Measurements from ENCODE around the gene GLI3.

The GLI3 gene

DNA sequence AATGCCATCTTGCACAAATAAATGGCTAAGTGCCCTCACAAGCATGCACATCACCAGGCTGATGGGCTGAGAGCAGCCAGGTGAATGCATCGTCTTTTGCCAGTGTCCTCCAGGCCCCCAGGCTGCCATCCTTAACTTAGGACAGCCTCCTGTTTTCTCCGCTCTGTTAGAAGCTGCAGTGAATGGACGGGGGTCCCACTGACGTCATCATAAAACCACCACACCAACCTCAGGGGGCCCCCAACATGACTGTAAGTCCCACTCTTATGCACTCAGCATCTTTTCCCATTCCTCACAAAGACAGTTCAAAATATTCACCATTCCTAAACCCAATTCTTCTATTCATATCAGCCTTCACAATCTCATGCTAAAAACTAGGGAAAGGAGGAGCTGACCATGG is 34.4 kb downstream of the GLI3 start:
- no peaks in the 10 kb centered on the region for H3K27me3 ChIP-seq (ENCODE audit: insufficient read depth, insufficient read length)
- TF ChIP-seq ZNF274 (IDR thresholded peaks at IDR 0.05; ENCODE audit: low read depth, low read length) (no peak), YY1 (IDR thresholded peaks at IDR 0.05; ENCODE audit: insufficient read depth, insufficient read length) (no peak), SUZ12 (IDR thresholded peaks at IDR 0.05; ENCODE audit: extremely low read depth, insufficient read depth, insufficient read length) (no peak)
- H3K9me3 ChIP-seq (ENCODE audit: insufficient read depth, low read length) = no peaks in the 10 kb centered on the region
- peaks cover 3% of the 10 kb centered on the region for H3K4me1 ChIP-seq (ENCODE audit: insufficient read depth, insufficient read length)
- H3K9ac ChIP-seq (ENCODE audit: insufficient read length, low read depth) = no peak overlapping the region
- H3K36me3 ChIP-seq (ENCODE audit: insufficient read depth, insufficient read length, low read length) = peaks cover 18% of the 10 kb centered on the region
- H3K4me3 ChIP-seq (ENCODE audit: insufficient read length, low read depth) = no peak overlapping the region
- no peak for DNase-seq (ENCODE audit: low read depth, low spot score)

- no peak for TF ChIP-seq YY1 (IDR thresholded peaks at IDR 0.05; ENCODE audit: insufficient read depth, insufficient read length)
- TF ChIP-seq SUZ12 (IDR thresholded peaks at IDR 0.05; ENCODE audit: extremely low read depth, insufficient read depth, insufficient read length) = no peak
- Histone ChIP-seq H3K36me3 (ENCODE audit: insufficient read depth, insufficient read length, low read length) (peaks cover 18% of the 10 kb centered on the region), H3K4me1 (ENCODE audit: insufficient read depth, insufficient read length) (peaks cover 6% of the 10 kb centered on the region), H3K9me3 (ENCODE audit: insufficient read depth, low read length) (no peaks in the 10 kb centered on the region), H3K9ac (ENCODE audit: insufficient read length, low read depth) (peak overlapping the region; percentile 8), H3K4me3 (ENCODE audit: insufficient read length, low read depth) (no peak overlapping the region), H3K27me3 (ENCODE audit: insufficient read depth, insufficient read length) (no peaks in the 10 kb centered on the region)
- DNase-seq (ENCODE audit: low read depth, low spot score) = no peak
These were observed 37.9 kb downstream of the GLI3 start for GRCh38 chr7:42198974-42199668.

DNA sequence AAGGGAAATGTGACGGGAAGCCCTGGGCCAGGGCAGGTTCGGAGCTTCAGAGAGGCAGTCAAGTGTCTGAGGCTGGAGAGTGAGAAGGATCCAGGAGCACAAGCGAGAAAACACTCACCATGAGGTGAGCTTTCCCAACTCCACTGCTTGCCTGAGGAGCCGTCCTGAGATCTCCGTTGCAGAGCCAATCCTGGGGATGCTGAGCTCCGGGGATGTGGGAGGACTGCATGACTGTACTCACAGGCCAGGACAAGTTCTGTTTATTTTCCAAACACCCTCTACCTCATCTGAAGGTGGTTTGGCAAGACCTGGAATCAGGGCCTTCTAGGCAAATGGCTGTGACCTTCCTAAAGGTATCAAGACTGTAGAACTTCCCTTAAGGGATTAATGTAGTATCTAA is 38.7 kb downstream of the GLI3 start:
- Histone ChIP-seq H3K9me3 (ENCODE audit: insufficient read depth, low read length) (no peaks in the 10 kb centered on the region), H3K4me1 (ENCODE audit: insufficient read depth, insufficient read length) (peaks cover 6% of the 10 kb centered on the region), H3K27me3 (ENCODE audit: insufficient read depth, insufficient read length) (no peaks in the 10 kb centered on the region), H3K4me3 (ENCODE audit: insufficient read length, low read depth) (no peak overlapping the region), H3K36me3 (ENCODE audit: insufficient read depth, insufficient read length, low read length) (peaks cover 15% of the 10 kb centered on the region), H3K9ac (ENCODE audit: insufficient read length, low read depth) (no peak overlapping the region)
- no peak for DNase-seq (ENCODE audit: low read depth, low spot score)
- TF ChIP-seq ZNF274 (IDR thresholded peaks at IDR 0.05; ENCODE audit: low read depth, low read length) (no peak), SUZ12 (IDR thresholded peaks at IDR 0.05; ENCODE audit: extremely low read depth, insufficient read depth, insufficient read length) (no peak), YY1 (IDR thresholded peaks at IDR 0.05; ENCODE audit: insufficient read depth, insufficient read length) (no peak)

GRCh38 chr7:42197451-42197850 is 39.6 kb downstream of the GLI3 start:
- no peak for DNase-seq (ENCODE audit: low read depth, low spot score)
- H3K4me1 ChIP-seq (ENCODE audit: insufficient read depth, insufficient read length) = peaks cover 6% of the 10 kb centered on the region
- no peak overlapping the region for H3K4me3 ChIP-seq (ENCODE audit: insufficient read length, low read depth)
- peaks cover 15% of the 10 kb centered on the region for H3K36me3 ChIP-seq (ENCODE audit: insufficient read depth, insufficient read length, low read length)
- no peak overlapping the region for H3K9ac ChIP-seq (ENCODE audit: insufficient read length, low read depth)
- no peaks in the 10 kb centered on the region for H3K9me3 ChIP-seq (ENCODE audit: insufficient read depth, low read length)
- no peak for TF ChIP-seq ZNF274 (IDR thresholded peaks at IDR 0.05; ENCODE audit: low read depth, low read length)
- no peak for TF ChIP-seq YY1 (IDR thresholded peaks at IDR 0.05; ENCODE audit: insufficient read depth, insufficient read length)
- TF ChIP-seq SUZ12 (IDR thresholded peaks at IDR 0.05; ENCODE audit: extremely low read depth, insufficient read depth, insufficient read length) = no peak
- no peaks in the 10 kb centered on the region for H3K27me3 ChIP-seq (ENCODE audit: insufficient read depth, insufficient read length)

DNA sequence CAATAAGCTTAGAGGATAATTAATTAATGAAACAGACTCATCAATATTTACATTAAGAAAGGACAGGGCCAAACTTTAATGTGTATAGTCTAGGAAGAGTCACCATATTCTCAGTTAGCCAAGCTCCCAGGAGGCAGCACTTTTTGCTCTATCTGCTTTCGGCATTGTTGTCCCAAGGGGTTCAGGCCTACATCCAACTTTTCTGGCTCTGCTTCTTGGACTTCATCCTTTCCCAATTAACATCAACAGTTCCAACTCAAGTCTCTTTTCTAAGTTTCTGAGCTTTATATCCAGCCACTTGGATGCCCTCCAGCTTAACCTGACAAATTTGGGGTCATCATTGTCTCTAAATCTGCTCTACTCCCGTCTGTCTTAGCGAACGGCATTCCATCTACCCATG is 42.8 kb downstream of the GLI3 start:
- Histone ChIP-seq H3K9ac (ENCODE audit: insufficient read length, low read depth) (no peak overlapping the region), H3K9me3 (ENCODE audit: insufficient read depth, low read length) (no peaks in the 10 kb centered on the region), H3K4me1 (ENCODE audit: insufficient read depth, insufficient read length) (peaks cover 9% of the 10 kb centered on the region), H3K4me3 (ENCODE audit: insufficient read length, low read depth) (no peak overlapping the region), H3K27me3 (ENCODE audit: insufficient read depth, insufficient read length) (no peaks in the 10 kb centered on the region), H3K36me3 (ENCODE audit: insufficient read depth, insufficient read length, low read length) (peaks cover 9% of the 10 kb centered on the region)
- no peak for DNase-seq (ENCODE audit: low read depth, low spot score)
- TF ChIP-seq SUZ12 (IDR thresholded peaks at IDR 0.05; ENCODE audit: extremely low read depth, insufficient read depth, insufficient read length) (no peak), YY1 (IDR thresholded peaks at IDR 0.05; ENCODE audit: insufficient read depth, insufficient read length) (no peak), ZNF274 (IDR thresholded peaks at IDR 0.05; ENCODE audit: low read depth, low read length) (no peak)

- no peak for TF ChIP-seq SUZ12 (IDR thresholded peaks at IDR 0.05; ENCODE audit: extremely low read depth, insufficient read depth, insufficient read length)
- no peak for TF ChIP-seq ZNF274 (IDR thresholded peaks at IDR 0.05; ENCODE audit: low read depth, low read length)
- no peak for TF ChIP-seq YY1 (IDR thresholded peaks at IDR 0.05; ENCODE audit: insufficient read depth, insufficient read length)
These were observed 43.4 kb downstream of the GLI3 start for GRCh38 chr7:42193471-42194129.

GRCh38 chr7:42192851-42193461 is 44.1 kb downstream of the GLI3 start:
- no peaks in the 10 kb centered on the region for H3K27me3 ChIP-seq (ENCODE audit: insufficient read depth, insufficient read length)
- peak; percentile 74 for DNase-seq (ENCODE audit: low read depth, low spot score)
- peaks cover 9% of the 10 kb centered on the region for H3K4me1 ChIP-seq (ENCODE audit: insufficient read depth, insufficient read length)

More at GRCh38 chr7:42193471-42194129, 43.4 kb downstream of the GLI3 start:
- peaks cover 5% of the 10 kb centered on the region for H3K36me3 ChIP-seq (ENCODE audit: insufficient read depth, insufficient read length, low read length)
- H3K9me3 ChIP-seq (ENCODE audit: insufficient read depth, low read length) = no peaks in the 10 kb centered on the region
- peaks cover 9% of the 10 kb centered on the region for H3K4me1 ChIP-seq (ENCODE audit: insufficient read depth, insufficient read length)
- no peak overlapping the region for H3K4me3 ChIP-seq (ENCODE audit: insufficient read length, low read depth)
- no peaks in the 10 kb centered on the region for H3K27me3 ChIP-seq (ENCODE audit: insufficient read depth, insufficient read length)
- H3K9ac ChIP-seq (ENCODE audit: insufficient read length, low read depth) = no peak overlapping the region
- no peak for DNase-seq (ENCODE audit: low read depth, low spot score)

More at GRCh38 chr7:42192851-42193461, 44.1 kb downstream of the GLI3 start:
- Histone ChIP-seq H3K9ac (ENCODE audit: insufficient read length, low read depth) (no peak overlapping the region), H3K9me3 (ENCODE audit: insufficient read depth, low read length) (no peaks in the 10 kb centered on the region), H3K4me3 (ENCODE audit: insufficient read length, low read depth) (no peak overlapping the region), H3K36me3 (ENCODE audit: insufficient read depth, insufficient read length, low read length) (no peaks in the 10 kb centered on the region)
- no peak for TF ChIP-seq SUZ12 (IDR thresholded peaks at IDR 0.05; ENCODE audit: extremely low read depth, insufficient read depth, insufficient read length)
- no peak for TF ChIP-seq ZNF274 (IDR thresholded peaks at IDR 0.05; ENCODE audit: low read depth, low read length)
- no peak for TF ChIP-seq YY1 (IDR thresholded peaks at IDR 0.05; ENCODE audit: insufficient read depth, insufficient read length)
